HG03103 (cell line): ENCODE data around the gene ASB11.

Experiments used
- ATAC-seq: cut with Tn5 transposase; IDR thresholded peaks from one replicate; pipeline ENCODE4 v1.9.1; 2021; ENCODE audit warnings: low read depth; ENCODE audit not compliant: unreplicated experiment

Gene ASB11

DNA sequence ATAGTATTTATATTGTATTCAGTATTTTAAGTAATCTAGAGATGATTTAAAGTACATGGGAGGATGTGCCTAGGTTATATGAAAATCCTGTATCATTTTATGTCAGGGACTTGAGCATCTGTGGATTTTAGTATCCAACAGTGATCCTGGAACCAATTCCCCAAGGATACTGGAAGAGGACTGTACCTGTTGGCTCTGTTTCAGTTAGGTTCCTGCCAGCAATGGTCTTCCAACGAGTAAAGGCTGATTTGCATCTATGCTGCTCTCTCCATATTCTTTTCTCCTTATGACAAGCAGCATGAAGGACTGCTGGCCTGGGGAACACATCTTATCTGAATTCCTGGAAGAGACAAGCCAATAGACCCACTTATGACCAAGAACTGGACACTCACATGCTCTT lies 80.4 kb downstream of the ASB11 start:
- no peak for ATAC-seq

DNA sequence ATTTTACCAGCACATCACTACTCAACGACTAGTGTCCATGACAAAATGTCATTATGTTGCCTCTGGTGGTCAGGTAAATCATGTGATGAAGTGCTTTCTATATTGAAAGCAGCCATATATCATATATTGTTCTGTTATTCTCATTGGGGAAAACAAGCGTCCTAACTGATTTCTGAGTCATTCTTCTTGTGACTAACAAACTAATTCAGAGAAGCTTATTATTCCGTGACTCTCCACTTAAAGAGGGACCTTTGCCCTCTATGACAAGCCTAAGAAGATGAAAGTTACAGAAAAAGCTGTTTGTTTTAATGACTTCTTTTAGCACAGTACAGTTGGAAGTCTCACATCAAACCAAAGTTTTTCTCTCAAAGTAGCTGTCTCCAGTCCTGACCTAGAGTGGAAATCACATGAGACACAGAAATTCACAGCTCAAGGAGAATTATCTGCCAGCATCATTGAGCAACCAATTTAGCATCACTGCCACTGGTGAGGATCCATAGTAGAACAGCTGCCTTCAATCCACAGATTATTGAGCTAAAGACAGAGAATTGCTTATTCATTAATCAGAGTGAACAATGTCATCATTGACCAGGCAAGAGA lies 81.9 kb downstream of the ASB11 start:
- no peak for ATAC-seq
